Panc1 (cell line): ENCODE data around the gene XRCC4.

Source experiments
- POLR2AphosphoS5 ChIP-seq: IDR thresholded peaks from 2 replicates; pipeline ENCODE4 v1.6.1; 2012; ENCODE audit warnings: mild to moderate bottlenecking, low read depth, low read length, moderate library complexity
- SIN3A ChIP-seq: IDR thresholded peaks from 2 replicates; pipeline ENCODE4 v1.6.1; 2012; ENCODE audit warnings: low read depth, mild to moderate bottlenecking, low read length, moderate library complexity, borderline replicate concordance; ENCODE audit not compliant: insufficient read depth
- TF ChIP-seq, protein P1 (sequence below): fragments of 450-650 bp; IDR thresholded peaks from 2 replicates; pipeline ENCODE4 v1.5.1; 2017; ENCODE audit warnings: mild to moderate bottlenecking
- TF ChIP-seq, protein P2 (sequence below), 2 experiments: IDR thresholded peaks; 2 replicates each; pipeline ENCODE4 v1.6.1; 2011 to 2012; ENCODE audit warnings: low read depth in 2 of 2, control low read depth in 1 of 2, low read length in 1 of 2, mild to moderate bottlenecking in 1 of 2, moderate library complexity in 1 of 2; ENCODE audit not compliant: insufficient read depth in 1 of 2

DNA sequence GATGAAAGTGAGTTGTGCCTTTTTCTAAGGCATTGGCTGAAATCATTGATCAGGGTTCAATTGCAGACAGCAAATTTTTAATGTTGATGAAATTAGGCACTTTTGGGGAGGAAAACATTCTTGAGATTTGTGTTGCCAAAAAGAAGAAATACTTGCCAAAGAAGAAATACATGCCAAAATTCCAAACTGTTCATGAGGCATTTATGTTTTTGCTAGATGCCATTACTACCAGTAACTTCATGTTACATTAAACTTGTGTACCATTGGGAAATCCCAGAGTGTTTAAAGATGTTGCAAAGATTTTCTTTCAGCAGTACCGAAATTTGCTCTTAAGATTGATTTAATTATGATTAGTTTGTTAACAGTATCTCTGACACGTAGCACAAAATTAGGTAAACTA is 7.0 kb downstream of the XRCC4 start:
- TF ChIP-seq, protein P1, sequence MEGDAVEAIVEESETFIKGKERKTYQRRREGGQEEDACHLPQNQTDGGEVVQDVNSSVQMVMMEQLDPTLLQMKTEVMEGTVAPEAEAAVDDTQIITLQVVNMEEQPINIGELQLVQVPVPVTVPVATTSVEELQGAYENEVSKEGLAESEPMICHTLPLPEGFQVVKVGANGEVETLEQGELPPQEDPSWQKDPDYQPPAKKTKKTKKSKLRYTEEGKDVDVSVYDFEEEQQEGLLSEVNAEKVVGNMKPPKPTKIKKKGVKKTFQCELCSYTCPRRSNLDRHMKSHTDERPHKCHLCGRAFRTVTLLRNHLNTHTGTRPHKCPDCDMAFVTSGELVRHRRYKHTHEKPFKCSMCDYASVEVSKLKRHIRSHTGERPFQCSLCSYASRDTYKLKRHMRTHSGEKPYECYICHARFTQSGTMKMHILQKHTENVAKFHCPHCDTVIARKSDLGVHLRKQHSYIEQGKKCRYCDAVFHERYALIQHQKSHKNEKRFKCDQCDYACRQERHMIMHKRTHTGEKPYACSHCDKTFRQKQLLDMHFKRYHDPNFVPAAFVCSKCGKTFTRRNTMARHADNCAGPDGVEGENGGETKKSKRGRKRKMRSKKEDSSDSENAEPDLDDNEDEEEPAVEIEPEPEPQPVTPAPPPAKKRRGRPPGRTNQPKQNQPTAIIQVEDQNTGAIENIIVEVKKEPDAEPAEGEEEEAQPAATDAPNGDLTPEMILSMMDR: no peak
- no peak for TF ChIP-seq SIN3A
- TF ChIP-seq POLR2AphosphoS5: no peak
- TF ChIP-seq, protein P2, sequence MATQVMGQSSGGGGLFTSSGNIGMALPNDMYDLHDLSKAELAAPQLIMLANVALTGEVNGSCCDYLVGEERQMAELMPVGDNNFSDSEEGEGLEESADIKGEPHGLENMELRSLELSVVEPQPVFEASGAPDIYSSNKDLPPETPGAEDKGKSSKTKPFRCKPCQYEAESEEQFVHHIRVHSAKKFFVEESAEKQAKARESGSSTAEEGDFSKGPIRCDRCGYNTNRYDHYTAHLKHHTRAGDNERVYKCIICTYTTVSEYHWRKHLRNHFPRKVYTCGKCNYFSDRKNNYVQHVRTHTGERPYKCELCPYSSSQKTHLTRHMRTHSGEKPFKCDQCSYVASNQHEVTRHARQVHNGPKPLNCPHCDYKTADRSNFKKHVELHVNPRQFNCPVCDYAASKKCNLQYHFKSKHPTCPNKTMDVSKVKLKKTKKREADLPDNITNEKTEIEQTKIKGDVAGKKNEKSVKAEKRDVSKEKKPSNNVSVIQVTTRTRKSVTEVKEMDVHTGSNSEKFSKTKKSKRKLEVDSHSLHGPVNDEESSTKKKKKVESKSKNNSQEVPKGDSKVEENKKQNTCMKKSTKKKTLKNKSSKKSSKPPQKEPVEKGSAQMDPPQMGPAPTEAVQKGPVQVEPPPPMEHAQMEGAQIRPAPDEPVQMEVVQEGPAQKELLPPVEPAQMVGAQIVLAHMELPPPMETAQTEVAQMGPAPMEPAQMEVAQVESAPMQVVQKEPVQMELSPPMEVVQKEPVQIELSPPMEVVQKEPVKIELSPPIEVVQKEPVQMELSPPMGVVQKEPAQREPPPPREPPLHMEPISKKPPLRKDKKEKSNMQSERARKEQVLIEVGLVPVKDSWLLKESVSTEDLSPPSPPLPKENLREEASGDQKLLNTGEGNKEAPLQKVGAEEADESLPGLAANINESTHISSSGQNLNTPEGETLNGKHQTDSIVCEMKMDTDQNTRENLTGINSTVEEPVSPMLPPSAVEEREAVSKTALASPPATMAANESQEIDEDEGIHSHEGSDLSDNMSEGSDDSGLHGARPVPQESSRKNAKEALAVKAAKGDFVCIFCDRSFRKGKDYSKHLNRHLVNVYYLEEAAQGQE (IDR thresholded peaks at IDR 0.05; ENCODE audit: insufficient read depth in 1 of 2, low read depth in 2 of 2, low read length in 1 of 2): no peak
